ENCODE results near the gene SCYGR1.

SCYGR1 gene

GRCh38 chr2:227411320-227411989 is 23.7 kb upstream of the SCYGR1 start:
- TF ChIP-seq ZNF274 (IDR thresholded peaks at IDR 0.05; ENCODE audit: low read depth, low read length), result no peak
- peak overlapping the region; percentile 10; the same call in 1 of the 2 replicates for H3K4me3 ChIP-seq (ENCODE audit: low read length)

- TF ChIP-seq ZNF274 (IDR thresholded peaks at IDR 0.05; ENCODE audit: low read depth, low read length), result no peak
- H3K4me3 ChIP-seq (ENCODE audit: low read length), result no peak overlapping the region
Observed at GRCh38 chr2:227410191-227410590, 22.4 kb upstream of the SCYGR1 start.

- no peak overlapping the region for H3K4me3 ChIP-seq (ENCODE audit: low read length)
- no peak for TF ChIP-seq ZNF274 (IDR thresholded peaks at IDR 0.05; ENCODE audit: low read depth, low read length)
Observed at GRCh38 chr2:227407591-227408151, 19.9 kb upstream of the SCYGR1 start.

- TF ChIP-seq ZNF274 (IDR thresholded peaks at IDR 0.05; ENCODE audit: low read depth, low read length), result no peak
- H3K4me3 ChIP-seq (ENCODE audit: low read length), result no peak overlapping the region
Observed at GRCh38 chr2:227406177-227407031, 18.7 kb upstream of the SCYGR1 start.

- no peak overlapping the region for H3K4me3 ChIP-seq (ENCODE audit: low read length)
- TF ChIP-seq ZNF274 (IDR thresholded peaks at IDR 0.05; ENCODE audit: low read depth, low read length), result no peak
Observed at GRCh38 chr2:227404585-227405271, 17.0 kb upstream of the SCYGR1 start.

GRCh38 chr2:227402959-227403358 is 15.2 kb upstream of the SCYGR1 start:
- H3K4me3 ChIP-seq (ENCODE audit: low read length), result no peak overlapping the region
- TF ChIP-seq ZNF274 (IDR thresholded peaks at IDR 0.05; ENCODE audit: low read depth, low read length), result no peak

GRCh38 chr2:227402321-227402720 is 14.6 kb upstream of the SCYGR1 start:
- no peak for TF ChIP-seq ZNF274 (IDR thresholded peaks at IDR 0.05; ENCODE audit: low read depth, low read length)
- H3K4me3 ChIP-seq (ENCODE audit: low read length), result no peak overlapping the region

- no peak overlapping the region for H3K4me3 ChIP-seq (ENCODE audit: low read length)
- TF ChIP-seq ZNF274 (IDR thresholded peaks at IDR 0.05; ENCODE audit: low read depth, low read length), result no peak
Observed at GRCh38 chr2:227401550-227401949, 13.8 kb upstream of the SCYGR1 start.

- no peak for TF ChIP-seq ZNF274 (IDR thresholded peaks at IDR 0.05; ENCODE audit: low read depth, low read length)
- no peak overlapping the region for H3K4me3 ChIP-seq (ENCODE audit: low read length)
Observed at GRCh38 chr2:227398684-227399670, 11.2 kb upstream of the SCYGR1 start.

GRCh38 chr2:227397562-227397961 is 9.8 kb upstream of the SCYGR1 start:
- no peak for TF ChIP-seq ZNF274 (IDR thresholded peaks at IDR 0.05; ENCODE audit: low read depth, low read length)
- no peak overlapping the region for H3K4me3 ChIP-seq (ENCODE audit: low read length)

GRCh38 chr2:227395556-227395955 is 7.8 kb upstream of the SCYGR1 start:
- TF ChIP-seq ZNF274 (IDR thresholded peaks at IDR 0.05; ENCODE audit: low read depth, low read length), result no peak
- H3K4me3 ChIP-seq (ENCODE audit: low read length), result no peak overlapping the region

- no peak for TF ChIP-seq ZNF274 (IDR thresholded peaks at IDR 0.05; ENCODE audit: low read depth, low read length)
- H3K4me3 ChIP-seq (ENCODE audit: low read length), result no peak overlapping the region
Observed at GRCh38 chr2:227394401-227394800, 6.7 kb upstream of the SCYGR1 start.

Measured in GM08714 (cell line).